Activated T-helper 2 cell treated with anti-CD3 and anti-CD28 coated beads, Interferon-gamma antibody, Interleukin-2, Interleukin-4, amounts not matched to agents 10 μg/mL and 5 μg/mL and 100 μg/mL, durations not matched to agents 14 hours and 24 hours and 36 hours (primary cell): ENCODE data around the gene CADM3. TPM values are rescaled to one million over a fixed set of nuclear protein-coding genes. Genes with fewer than 3 reads are reported as not detected.

Experiments
- total RNA-seq: library from RNA; stranded (reverse); gene quantifications from 2 replicates; pipeline ENCODE4 v1.2.3, GENCODE V29; 2022

Gene CADM3
- total RNA-seq, 1 donor from 2014 or later: not detected

Other genes starting within 250 kb of the CADM3 start
- 7.4 and 10.0 TPM in 2 replicates for gene PYHIN1, start 240.1 kb upstream of the CADM3 start, total RNA-seq
- 108 and 113 TPM in 2 replicates for gene IFI16, start 161.7 kb upstream of the CADM3 start, total RNA-seq
- 101 and 109 TPM in 2 replicates for gene AIM2, start 94.8 kb upstream of the CADM3 start, total RNA-seq
- not detected in 2 replicates for gene ACKR1, start 33.3 kb downstream of the CADM3 start, total RNA-seq
- gene FCER1A, start 130.7 kb downstream of the CADM3 start, total RNA-seq: not detected in 2 replicates